Measurements from ENCODE around the gene SCO1.
A peak's percentile ranks its signal among the peaks of the same experiment; 100 is the strongest.
"Not testable (repeated sequence)": the region's sequence is repeated elsewhere in the genome, so short reads cannot be mapped to it uniquely, and the experiment has no call there.

SCO1 gene

DNA sequence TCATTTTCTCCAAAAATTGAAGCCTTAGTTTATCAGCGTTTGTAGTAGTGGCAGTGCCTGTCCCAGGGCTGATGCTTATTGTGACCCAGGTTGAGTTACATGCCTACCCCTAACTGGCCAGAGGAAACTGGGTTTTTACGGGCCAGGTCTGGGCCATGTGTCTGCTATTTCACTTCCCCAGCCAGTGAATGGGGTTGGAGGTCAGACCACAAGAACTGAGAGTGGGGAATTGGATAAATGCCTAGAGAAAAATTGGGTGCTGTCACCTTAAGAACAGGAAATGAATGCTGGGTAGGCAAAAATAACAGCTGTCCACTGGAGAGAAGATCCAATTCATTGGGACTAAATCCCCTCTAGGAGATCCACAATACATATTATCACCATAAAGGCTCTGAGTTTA lies 5.2 kb upstream of the SCO1 start:
- Histone ChIP-seq H4K20me1 (peaks cover 0 to 30% (median 4%) of the 10 kb centered on the region in 11 experiments; a peak in 7 of 22 replicates), H3K9me3 (replicated peaks in 1 of 11) (no peaks in the 10 kb centered on the region), H3K36me3 (peaks cover 31 to 40% (median 38%) of the 10 kb centered on the region in 11 experiments), H3K4me1 (peaks cover 36 to 52% (median 45%) of the 10 kb centered on the region in 10 experiments), H3K9ac (peak overlapping the region in 1 of 11 experiments; percentile 23; a peak in 1 of 22 replicates), H3K4me3 (no peak overlapping the region), H3K27me3 (no peaks in the 10 kb centered on the region), H3K27ac (peak overlapping the region in 2 of 11 experiments; percentile 22 to 30; a peak in 3 of 22 replicates), H3K4me2 (peak overlapping the region; percentile 44 to 83 (median 65))
- no peak for TF ChIP-seq Cebpa-rat (IDR thresholded peaks at IDR 0.05)

DNA sequence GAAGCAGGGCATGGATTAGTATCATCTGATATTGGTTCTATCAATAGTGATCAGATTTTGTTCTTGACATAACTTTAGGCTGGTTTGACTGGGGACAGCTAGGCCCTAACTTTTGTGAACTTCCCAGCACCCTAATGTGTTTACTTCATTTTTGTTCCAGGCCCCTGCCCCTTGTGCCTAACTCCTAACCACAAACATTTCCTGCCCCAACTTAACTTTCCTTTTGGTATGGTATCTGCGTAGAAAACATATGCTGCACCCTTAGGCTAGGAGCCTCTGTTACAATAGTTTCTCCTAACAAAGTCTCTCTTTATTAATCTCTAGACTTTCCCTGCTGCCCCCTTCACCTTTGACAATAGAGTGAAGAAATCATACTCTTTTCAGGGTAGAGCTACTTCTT lies 2.5 kb upstream of the SCO1 start:
- peak overlapping the region in 8 of 10 experiments; percentile 85 to 98 (median 96); a peak in 14 of 20 replicates for H3K4me3 ChIP-seq
- peaks cover 50 to 69% (median 59%) of the 10 kb centered on the region in 10 experiments for H3K4me1 ChIP-seq
- H3K27ac ChIP-seq = peak overlapping the region; percentile 41 to 98 (median 96); a peak in 20 of 22 replicates
- peak overlapping the region; percentile 87 to 99 (median 96); a peak in 21 of 22 replicates for H3K9ac ChIP-seq
- H3K4me2 ChIP-seq = peak overlapping the region; percentile 77 to 98 (median 86)
- H3K9me3 ChIP-seq (replicated peaks in 1 of 11) = no peaks in the 10 kb centered on the region
- H3K36me3 ChIP-seq = peaks cover 11 to 21% (median 20%) of the 10 kb centered on the region in 11 experiments
- peaks cover 0 to 18% (median 4%) of the 10 kb centered on the region in 11 experiments; a peak in 5 of 22 replicates for H4K20me1 ChIP-seq
- H3K27me3 ChIP-seq = no peaks in the 10 kb centered on the region
- TF ChIP-seq Cebpa-rat (IDR thresholded peaks at IDR 0.05) = no peak

DNA sequence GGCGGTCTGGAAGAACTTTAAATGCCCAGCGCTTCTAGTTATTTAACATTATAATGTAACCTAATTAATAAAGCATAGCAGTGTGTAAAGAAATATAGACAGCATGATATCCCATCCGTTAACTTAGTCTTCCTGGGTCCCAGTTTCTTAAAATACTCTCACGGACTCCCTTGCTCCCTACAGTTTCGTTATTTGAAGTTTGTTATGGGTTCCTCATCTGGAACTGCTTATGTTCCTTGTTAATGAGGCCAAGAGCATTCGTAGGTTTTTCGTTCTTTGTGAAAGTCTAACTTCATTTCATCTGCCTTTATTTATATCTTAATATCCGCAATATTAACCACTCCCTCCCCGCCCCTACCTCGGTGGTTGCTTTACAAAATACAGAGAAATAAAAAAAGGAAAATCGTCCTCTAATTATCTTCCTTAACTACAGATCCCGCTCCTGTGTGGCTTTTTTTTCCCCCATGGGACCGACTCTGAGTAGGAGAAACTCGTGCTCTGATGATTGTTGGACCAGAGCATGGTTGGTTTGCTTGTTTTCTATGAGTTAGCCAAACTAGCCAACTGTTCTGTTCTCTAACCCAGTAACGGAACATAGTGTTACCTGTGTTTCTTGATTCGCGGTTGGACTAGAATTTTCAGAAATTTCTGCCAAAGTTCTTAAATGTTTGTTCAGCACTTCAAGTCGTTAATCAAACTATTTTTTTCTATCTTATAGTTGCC lies 924 bp upstream of the SCO1 start:
- H4K20me1 ChIP-seq = peaks cover 0 to 24% (median 9%) of the 10 kb centered on the region in 11 experiments; a peak in 15 of 22 replicates
- H3K4me3 ChIP-seq = peak overlapping the region; percentile 85 to 99 (median 96)
- peak overlapping the region; percentile 87 to 99 (median 96) for H3K9ac ChIP-seq
- no peaks in the 10 kb centered on the region for H3K27me3 ChIP-seq
- H3K4me2 ChIP-seq = peak overlapping the region; percentile 77 to 98 (median 86)
- H3K36me3 ChIP-seq = peaks cover 21 to 25% (median 25%) of the 10 kb centered on the region in 11 experiments
- no peaks in the 10 kb centered on the region for H3K9me3 ChIP-seq (replicated peaks in 1 of 11)
- H3K27ac ChIP-seq = peak overlapping the region; percentile 91 to 98 (median 96)
- TF ChIP-seq Cebpa-rat (IDR thresholded peaks at IDR 0.05) = no peak
- peaks cover 50 to 68% (median 59%) of the 10 kb centered on the region in 10 experiments for H3K4me1 ChIP-seq

DNA sequence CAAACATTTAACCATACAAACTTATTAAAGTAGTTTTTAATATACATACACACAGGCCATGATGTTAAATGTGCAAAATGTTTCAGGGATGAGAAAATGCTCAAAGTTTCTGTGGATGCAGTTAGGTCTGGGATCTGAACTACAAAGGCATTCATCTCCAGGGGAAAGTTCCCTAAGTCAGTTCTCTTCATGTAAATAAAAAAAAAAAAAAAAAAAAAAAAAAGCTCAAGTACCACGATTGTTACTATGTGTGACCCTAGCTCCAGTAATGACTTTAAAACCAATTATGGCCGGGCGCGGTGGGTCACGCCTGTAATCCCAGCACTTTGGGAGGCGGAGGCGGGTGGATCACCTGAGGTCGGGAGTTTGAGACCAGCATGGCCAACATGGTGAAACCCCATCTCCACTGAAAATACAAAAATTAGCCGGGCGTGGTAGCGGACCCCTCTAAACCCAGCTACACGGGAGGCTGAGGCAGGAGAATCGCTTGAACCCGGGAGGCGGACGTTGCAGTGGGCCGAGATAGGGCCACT lies 1.4 kb downstream of the SCO1 start:
- H3K27ac ChIP-seq = peak overlapping the region in 10 of 11 experiments; percentile 93 to 98 (median 96); a peak in 16 of 22 replicates
- H3K9me3 ChIP-seq (replicated peaks in 1 of 11); H3K27me3 ChIP-seq: not testable (repeated sequence)
- peaks cover 35 to 44% (median 40%) of the 10 kb centered on the region in 10 experiments for H3K4me1 ChIP-seq
- peak overlapping the region; percentile 85 to 99 (median 96) for H3K4me3 ChIP-seq
- H3K9ac ChIP-seq = peak overlapping the region; percentile 87 to 99 (median 96); a peak in 21 of 22 replicates
- H3K4me2 ChIP-seq = peak overlapping the region; percentile 83 to 98 (median 88)
- peaks cover 0 to 43% (median 22%) of the 10 kb centered on the region in 11 experiments; a peak in 18 of 22 replicates for H4K20me1 ChIP-seq
- peaks cover 43 to 48% (median 48%) of the 10 kb centered on the region in 11 experiments for H3K36me3 ChIP-seq

DNA sequence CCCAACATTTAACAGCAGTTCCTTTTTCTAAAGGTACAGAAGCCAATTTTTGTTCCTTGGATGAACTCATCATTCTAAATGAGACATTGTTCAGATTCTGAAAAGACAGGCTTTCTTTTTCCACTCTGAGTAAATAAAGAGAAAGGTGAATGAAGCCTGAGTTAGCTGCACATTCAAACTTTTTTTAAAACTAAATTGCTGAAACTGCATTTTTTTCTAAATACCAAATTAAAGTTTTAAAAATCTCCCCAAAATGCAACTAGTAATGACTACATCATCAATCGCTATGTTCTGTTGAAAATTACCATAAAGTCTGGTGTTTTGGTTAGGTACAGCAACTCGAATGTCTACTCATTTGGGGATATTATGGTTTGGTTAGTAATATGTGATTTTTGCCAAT lies 9.8 kb downstream of the SCO1 start:
- peaks cover 10 to 75% (median 35%) of the 10 kb centered on the region in 11 experiments; a peak in 20 of 22 replicates for H4K20me1 ChIP-seq
- TF ChIP-seq Cebpa-rat (IDR thresholded peaks at IDR 0.05) = no peak
- H3K4me3 ChIP-seq = no peak overlapping the region
- no peaks in the 10 kb centered on the region for H3K27me3 ChIP-seq
- H3K4me1 ChIP-seq = no peaks in the 10 kb centered on the region
- no peak overlapping the region for H3K4me2 ChIP-seq
- peaks cover 81 to 100% (median 92%) of the 10 kb centered on the region in 11 experiments for H3K36me3 ChIP-seq
- no peak overlapping the region for H3K9ac ChIP-seq
- no peak overlapping the region for H3K27ac ChIP-seq
- no peaks in the 10 kb centered on the region for H3K9me3 ChIP-seq (replicated peaks in 1 of 11)

DNA sequence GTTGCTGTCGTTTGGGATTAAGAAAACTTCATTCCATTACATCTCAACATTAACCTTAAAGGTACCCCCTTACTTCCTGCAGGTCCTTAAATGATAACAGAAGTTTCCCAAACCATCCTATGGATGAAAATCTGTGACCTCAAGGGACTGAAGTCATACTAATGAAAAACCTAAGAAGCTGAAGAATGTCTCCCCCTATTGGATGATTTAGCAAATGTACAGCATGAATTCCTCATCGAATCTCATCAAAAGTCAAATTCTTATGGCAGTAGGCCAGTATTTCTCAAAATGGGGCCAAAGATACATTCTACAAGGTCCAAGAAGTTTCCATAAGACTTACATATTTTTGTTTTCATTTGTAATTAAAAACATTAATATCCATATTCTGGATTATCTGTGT lies 13.5 kb downstream of the SCO1 start:
- H3K9me3 ChIP-seq (replicated peaks in 1 of 11) = no peaks in the 10 kb centered on the region
- H3K27ac ChIP-seq = no peak overlapping the region
- no peak overlapping the region for H3K4me2 ChIP-seq
- no peaks in the 10 kb centered on the region for H3K27me3 ChIP-seq
- no peak overlapping the region for H3K4me3 ChIP-seq
- H4K20me1 ChIP-seq = peaks cover 0 to 58% (median 12%) of the 10 kb centered on the region in 11 experiments; a peak in 17 of 22 replicates
- H3K9ac ChIP-seq = no peak overlapping the region
- H3K36me3 ChIP-seq = peaks cover 85 to 100% (median 95%) of the 10 kb centered on the region in 11 experiments
- TF ChIP-seq Cebpa-rat (IDR thresholded peaks at IDR 0.05) = no peak
- H3K4me1 ChIP-seq = no peaks in the 10 kb centered on the region

DNA sequence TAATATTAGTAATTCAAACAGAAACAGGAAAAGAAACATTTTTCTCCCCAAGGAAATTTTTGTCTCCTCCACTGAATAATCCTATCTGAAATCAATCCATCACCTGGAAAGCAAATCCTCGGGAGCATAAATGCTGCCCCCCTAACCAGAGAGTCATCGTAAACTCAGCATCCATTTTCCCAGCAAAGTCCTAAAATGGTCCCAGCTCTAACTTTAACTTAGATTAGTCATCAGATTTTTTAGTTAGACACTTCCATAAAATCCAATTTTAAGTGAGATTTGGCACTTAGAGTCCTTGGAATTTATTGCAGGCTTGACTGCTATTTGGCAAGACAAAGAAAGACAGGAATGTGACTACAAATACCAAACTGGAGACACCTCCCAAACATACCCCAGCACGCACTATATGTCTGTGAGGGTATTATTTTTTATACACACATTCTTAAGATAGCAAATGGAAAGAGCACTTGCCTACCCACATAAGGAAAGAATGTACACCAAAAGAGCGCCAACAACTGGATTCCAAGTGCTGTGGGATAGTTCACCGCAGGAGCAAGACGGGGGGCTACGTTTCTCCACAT lies 15.4 kb downstream of the SCO1 start:
- no peak overlapping the region for H3K27ac ChIP-seq
- H3K4me1 ChIP-seq = no peaks in the 10 kb centered on the region
- H3K9me3 ChIP-seq (replicated peaks in 1 of 11) = no peaks in the 10 kb centered on the region
- TF ChIP-seq Cebpa-rat (IDR thresholded peaks at IDR 0.05) = no peak
- H3K27me3 ChIP-seq = no peaks in the 10 kb centered on the region
- peaks cover 93 to 100% (median 99%) of the 10 kb centered on the region in 11 experiments for H3K36me3 ChIP-seq
- peaks cover 0 to 40% (median 3%) of the 10 kb centered on the region in 11 experiments; a peak in 9 of 22 replicates for H4K20me1 ChIP-seq
- H3K4me2 ChIP-seq = no peak overlapping the region
- H3K4me3 ChIP-seq = no peak overlapping the region
- H3K9ac ChIP-seq = no peak overlapping the region

DNA sequence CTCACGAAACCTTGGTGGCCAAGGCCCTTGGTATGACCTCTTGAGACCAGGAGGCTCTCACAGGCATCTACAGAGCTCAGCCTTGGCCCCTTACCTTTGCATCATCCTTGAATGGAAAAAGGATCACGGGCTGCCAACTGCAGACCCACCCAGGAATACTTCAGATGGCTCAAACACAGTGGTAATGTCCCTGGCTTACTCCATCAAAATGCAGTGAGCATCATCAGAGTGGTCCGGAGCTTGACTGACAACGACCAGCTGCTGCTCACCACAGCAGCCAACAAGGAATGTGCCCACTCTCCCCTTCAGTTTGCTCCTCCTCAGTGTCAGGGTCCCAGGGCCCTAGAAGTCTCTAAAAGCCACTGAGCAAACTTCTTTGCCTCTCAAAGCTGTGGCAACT lies 22.6 kb downstream of the SCO1 start:
- TF ChIP-seq Cebpa-rat (IDR thresholded peaks at IDR 0.05) = no peak
- Histone ChIP-seq H3K27me3 (no peaks in the 10 kb centered on the region), H4K20me1 (peaks cover 0 to 12% (median 6%) of the 10 kb centered on the region in 11 experiments; a peak in 5 of 22 replicates), H3K9me3 (replicated peaks in 1 of 11) (no peaks in the 10 kb centered on the region), H3K27ac (no peak overlapping the region), H3K36me3 (peaks cover 51 to 69% (median 62%) of the 10 kb centered on the region in 11 experiments), H3K4me2 (no peak overlapping the region), H3K9ac (no peak overlapping the region), H3K4me1 (no peaks in the 10 kb centered on the region), H3K4me3 (no peak overlapping the region)

DNA sequence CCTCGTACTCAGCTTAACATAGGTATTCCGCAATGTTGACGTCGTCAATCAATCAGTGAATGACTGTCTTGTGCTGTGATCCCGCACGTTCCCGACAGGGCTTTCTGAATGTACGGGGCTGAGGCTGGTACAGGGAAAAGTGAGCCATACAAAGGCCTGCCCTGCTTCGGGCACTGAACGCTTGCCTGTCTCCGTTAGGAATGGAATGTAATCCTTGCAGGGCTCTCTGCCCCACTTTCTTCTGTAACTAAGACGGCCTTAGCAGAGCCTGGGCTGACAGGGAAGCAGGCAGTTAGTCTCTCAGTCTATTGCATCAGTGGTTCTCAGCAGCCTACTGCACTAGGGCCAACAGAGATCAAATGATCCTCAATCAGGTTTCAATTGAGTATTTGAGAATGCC lies 24.0 kb downstream of the SCO1 start:
- no peaks in the 10 kb centered on the region for H3K9me3 ChIP-seq (replicated peaks in 1 of 11)
- no peaks in the 10 kb centered on the region for H3K27me3 ChIP-seq
- no peak overlapping the region for H3K4me3 ChIP-seq
- H3K36me3 ChIP-seq = peaks cover 37 to 55% (median 48%) of the 10 kb centered on the region in 11 experiments
- no peaks in the 10 kb centered on the region for H3K4me1 ChIP-seq
- no peak overlapping the region for H3K4me2 ChIP-seq
- no peak for TF ChIP-seq Cebpa-rat (IDR thresholded peaks at IDR 0.05)
- no peak overlapping the region for H3K9ac ChIP-seq
- H3K27ac ChIP-seq = no peak overlapping the region
- H4K20me1 ChIP-seq = peaks cover 0 to 12% (median 3%) of the 10 kb centered on the region in 11 experiments; a peak in 5 of 22 replicates

All from BLaER1 treated with 17β-estradiol and CSF1 and Interleukin-3, amounts not matched to agents 10 nM and 100 nM (cell line).